Adrenal gland (tissue), 12 donors: ENCODE measurements around the gene CAMTA1. TPM values are rescaled to one million over a fixed set of nuclear protein-coding genes. Genes with fewer than 3 reads are reported as not detected.

Experiments used
- DNase-seq, 7 donors: peaks; one replicate each; pipeline ENCODE4 v3.0.0-alpha.2; 2019 to 2020
- H3K27ac ChIP-seq, 5 donors: fragments of 200-600 bp; sonication (generic) in 4 of 5; 1 replicate in 3 of 5; 2 replicates in 2 of 5; pipeline versions ENCODE4 v1.5.1 to v1.8.0; 2016 to 2020; ENCODE audit warnings: mild to moderate bottlenecking in 1 of 5
- H3K27me3 ChIP-seq: fragments of 200-600 bp; 2 replicates; pipeline ENCODE4 v1.8.0; 2021
- H3K36me3 ChIP-seq, 2 donors: fragments of 200-600 bp; replicated peaks in 1 of 2; 1 replicate in 1 of 2; 2 replicates in 1 of 2; pipeline versions ENCODE4 v1.5.1 to v1.8.0; 2018 to 2022
- H3K4me1 ChIP-seq, 2 donors: fragments of 200-600 bp; replicated peaks in 1 of 2; 1 replicate in 1 of 2; 2 replicates in 1 of 2; pipeline versions ENCODE4 v1.5.1 to v1.8.0; 2018 to 2021
- H3K4me3 ChIP-seq, 4 donors: fragments of 200-600 bp; sonication (generic) in 3 of 4; one replicate each; pipeline ENCODE4 v1.5.1; 2016 to 2018
- H3K9me3 ChIP-seq, 3 donors: fragments of 200-600 bp; sonication (generic) in 1 of 3; replicated peaks in 1 of 3; 1 replicate in 2 of 3; 2 replicates in 1 of 3; pipeline versions ENCODE4 v1.5.1 to v1.8.0; 2016 to 2021
- CTCF ChIP-seq, 6 experiments: fragments of 450-650 bp in 4 of 6; fragments of 200-600 bp in 2 of 6; sonication (generic) in 1 of 6; IDR thresholded peaks; 1 replicate in 5 of 6; 2 replicates in 1 of 6; pipeline versions ENCODE4 v1.5.1 to v1.8.0; 2016 to 2021; ENCODE audit warnings: antibody characterized with exemption in 6 of 6, mild to moderate bottlenecking in 2 of 6, moderate library complexity in 1 of 6
- POLR2A ChIP-seq, 2 donors: fragments of 450-650 bp; IDR thresholded peaks; one replicate each; pipeline ENCODE4 v1.6.1; 2017; ENCODE audit warnings: antibody characterized with exemption in 2 of 2, mild to moderate bottlenecking in 2 of 2, moderate library complexity in 1 of 2
- WGBS, 4 donors: extraction: QIAGEN DNeasy Blood & Tissue Kit in 2 of 4; methylation state at CpG; one replicate each; pipeline versions ENCODE4 v1.1.5 to v1.1.7; 2013 to 2017; 5-methylcytosine and 5-hydroxymethylcytosine counted together
- intact Hi-C, 2 donors: fragments of 100-400 bp; cut with DNase I; formaldehyde crosslinking; loops; one replicate each; pipeline versions ENCODE4 v1.14.1 to v1.15.0; 2022 to 2023
- polyA plus RNA-seq, 3 donors: library from polyadenylated mRNA; stranded (reverse); fragments of 200-250 nt in 2 of 3; fragments of 350-450 nt in 1 of 3; fragmentation: Illumina TruSeq in 1 of 3; extraction: RNeasy Lipid Tissue Mini Kit (QIAGEN cat#74804) in 1 of 3; gene quantifications; one replicate each; pipeline ENCODE4 v1.2.3, GENCODE V29; 2013 to 2014
- total RNA-seq, 9 donors: library from RNA; depleted of rRNA in 4 of 9; stranded (reverse); fragments of >200 nt in 4 of 9; fragments of 120-200 nt in 1 of 9; fragmentation: NEBNext Ultra II Directional in 1 of 9; extraction: Animal tissue kit (Norgen Biotek cat#: 25700) in 1 of 9; gene quantifications; one replicate each; pipeline versions ENCODE4 v1.1.0 to v1.2.4, GENCODE V29; 2013 to 2023
- donor health status: healthy with polysubstance abuse.
- donor health status: Bipolar disorder and iron deficiency.
- donor health status: DM: yes; HTN: yes; CAD: no.
- donor health status: DM: no; HTN: no; CAD: no.
- donor health status: DM: no; HTN: no; CAD: no.
- donor health status: DM: yes; HTN: yes; CAD: no.

The CAMTA1 gene
- total and polyA plus RNA-seq, 12 donors = 62.9 to 141 (median 96.9) TPM

- DNase-seq = no peak
- H3K36me3 ChIP-seq = no peaks in the 10 kb centered on the region
- no peaks in the 10 kb centered on the region for H3K9me3 ChIP-seq
- H3K4me3 ChIP-seq = no peak overlapping the region
- H3K27me3 ChIP-seq = no peaks in the 10 kb centered on the region
- no peaks in the 10 kb centered on the region for H3K4me1 ChIP-seq
- no peak overlapping the region for H3K27ac ChIP-seq
- 30 to 48% (median 33%) methylated on average over 12 of the region's 12 CpGs for WGBS, 4 donors
- TF ChIP-seq CTCF (IDR thresholded peaks at IDR 0.05) = no peak
- no peak for TF ChIP-seq POLR2A (IDR thresholded peaks at IDR 0.05)
- intact Hi-C loops = no loop called here
Observed at GRCh38 chr1:6935361-6935883, 150.2 kb downstream of the CAMTA1 start.

- intact Hi-C loops = no loop called here
- H3K27ac ChIP-seq = no peak overlapping the region
Observed at GRCh38 chr1:6935911-6936690, 150.8 kb downstream of the CAMTA1 start.

GRCh38 chr1:6937048-6937447, 151.8 kb downstream of the CAMTA1 start:
- 85 to 89% (median 87%) methylated on average over 3 of the region's 3 CpGs for WGBS, 4 donors
- intact Hi-C loops = no loop called here
- TF ChIP-seq CTCF (IDR thresholded peaks at IDR 0.05) (no peak), POLR2A (IDR thresholded peaks at IDR 0.05) (no peak)
- no peak overlapping the region for H3K27ac ChIP-seq
- no peaks in the 10 kb centered on the region for H3K9me3 ChIP-seq
- no peak overlapping the region for H3K4me3 ChIP-seq
- no peaks in the 10 kb centered on the region for H3K36me3 ChIP-seq
- H3K4me1 ChIP-seq = no peaks in the 10 kb centered on the region
- no peaks in the 10 kb centered on the region for H3K27me3 ChIP-seq
- no peak for DNase-seq

More at GRCh38 chr1:6935911-6936690, 150.8 kb downstream of the CAMTA1 start:
- no peaks in the 10 kb centered on the region for H3K9me3 ChIP-seq
- no peak for TF ChIP-seq CTCF (IDR thresholded peaks at IDR 0.05)
- no peak for TF ChIP-seq POLR2A (IDR thresholded peaks at IDR 0.05)
- no peaks in the 10 kb centered on the region for H3K4me1 ChIP-seq
- no peaks in the 10 kb centered on the region for H3K27me3 ChIP-seq
- 50 to 67% (median 59%) methylated on average over 8 of the region's 8 CpGs for WGBS, 4 donors
- H3K4me3 ChIP-seq = no peak overlapping the region
- DNase-seq = no peak
- no peaks in the 10 kb centered on the region for H3K36me3 ChIP-seq

GRCh38 chr1:6939363-6939762, 154.1 kb downstream of the CAMTA1 start:
- no peak for DNase-seq
- intact Hi-C loops = no loop called here
- no peaks in the 10 kb centered on the region for H3K36me3 ChIP-seq
- no peaks in the 10 kb centered on the region for H3K9me3 ChIP-seq
- no peak for TF ChIP-seq POLR2A (IDR thresholded peaks at IDR 0.05)
- no peaks in the 10 kb centered on the region for H3K27me3 ChIP-seq
- H3K27ac ChIP-seq = no peak overlapping the region
- H3K4me1 ChIP-seq = no peaks in the 10 kb centered on the region
- no peak overlapping the region for H3K4me3 ChIP-seq
- WGBS, 4 donors = 84 to 96% (median 93%) methylated on average over 5 of the region's 5 CpGs
